ENCODE measurements around the gene WDR36. TPM values are rescaled to one million over a fixed set of nuclear protein-coding genes. Genes with fewer than 3 reads are reported as not detected.

The WDR36 gene
- total and polyA plus RNA-seq, 2 of the 8 experiments (the other 6 are each of a cell fraction or from before 2014, with no cell fraction given) = 9.3 to 41.8 TPM

- TF ChIP-seq CHD7 (IDR thresholded peaks at IDR 0.05; ENCODE audit: insufficient replicate concordance, low read length) = no peak
- no peak for TF ChIP-seq SP1 (IDR thresholded peaks at IDR 0.05; ENCODE audit: low read depth, low read length)
- no peak for TF ChIP-seq GTF2F1 (IDR thresholded peaks at IDR 0.05; ENCODE audit: borderline replicate concordance, low read depth, low read length)
- TF ChIP-seq TCF12 (IDR thresholded peaks at IDR 0.05; ENCODE audit: low read depth, low read length) = no peak
- no peak for TF ChIP-seq PHF8 (conservative IDR thresholded peaks at IDR 0.05; ENCODE audit: low read depth, low read length)
- TF ChIP-seq KDM5A (IDR thresholded peaks at IDR 0.05; ENCODE audit: low read length) = no peak
These were observed 59.9 kb downstream of the WDR36 start (continued) for GRCh38 chr5:111151998-111152397.
